Liver (tissue), 3 donors: ENCODE measurements around the gene NFIA.

ENCODE experiments used
- GABPA ChIP-seq, 2 donors: IDR thresholded peaks in 1 of 2; conservative IDR thresholded peaks in 1 of 2; 2 replicates each; pipeline ENCODE4 v1.6.1; 2016; ENCODE audit warnings: antibody characterized with exemption in 2 of 2, mild to moderate bottlenecking in 1 of 2, moderate library complexity in 1 of 2
- JUND ChIP-seq, 2 donors: IDR thresholded peaks; 2 replicates each; pipeline ENCODE4 v1.6.1; 2016; ENCODE audit warnings: antibody characterized with exemption in 2 of 2
- RAD21 ChIP-seq, 2 donors: IDR thresholded peaks; 2 replicates each; pipeline ENCODE4 v1.6.1; 2016; ENCODE audit warnings: antibody characterized with exemption in 2 of 2, mild to moderate bottlenecking in 2 of 2
- RXRA ChIP-seq, 2 donors: IDR thresholded peaks; 2 replicates each; pipeline ENCODE4 v1.6.1; 2017 to 2018; ENCODE audit warnings: antibody characterized with exemption in 2 of 2, mild to moderate bottlenecking in 1 of 2
- SP1 ChIP-seq: IDR thresholded peaks from 2 replicates; pipeline ENCODE4 v1.6.1; 2018; ENCODE audit warnings: antibody characterized with exemption, mild to moderate bottlenecking
- TAF1 ChIP-seq: conservative IDR thresholded peaks from 2 replicates; pipeline ENCODE4 v1.6.1; 2016; ENCODE audit warnings: antibody characterized with exemption, mild to moderate bottlenecking
- YY1 ChIP-seq: IDR thresholded peaks from 2 replicates; pipeline ENCODE4 v1.6.1; 2016; ENCODE audit warnings: antibody characterized with exemption, mild to moderate bottlenecking
- TF ChIP-seq, protein P1 (sequence below): fragments of 150-350 bp; IDR thresholded peaks from 2 replicates; pipeline ENCODE4 v1.5.1; 2017; ENCODE audit warnings: improper control_type of control experiment, low read depth, low read length; ENCODE audit not compliant: missing input control
- TF ChIP-seq, protein P2 (sequence below): IDR thresholded peaks from 2 replicates; pipeline ENCODE4 v1.6.1; 2016; ENCODE audit warnings: antibody characterized with exemption
- TF ChIP-seq, protein P3 (sequence below): IDR thresholded peaks from 2 replicates; pipeline ENCODE4 v1.6.1; 2016; ENCODE audit warnings: antibody characterized with exemption
- TF ChIP-seq, protein P4 (sequence below): IDR thresholded peaks from 2 replicates; pipeline ENCODE4 v1.6.1; 2016; ENCODE audit warnings: antibody characterized with exemption, mild to moderate bottlenecking
- donor health status: healthy.
- donor health status: healthy.

DNA sequence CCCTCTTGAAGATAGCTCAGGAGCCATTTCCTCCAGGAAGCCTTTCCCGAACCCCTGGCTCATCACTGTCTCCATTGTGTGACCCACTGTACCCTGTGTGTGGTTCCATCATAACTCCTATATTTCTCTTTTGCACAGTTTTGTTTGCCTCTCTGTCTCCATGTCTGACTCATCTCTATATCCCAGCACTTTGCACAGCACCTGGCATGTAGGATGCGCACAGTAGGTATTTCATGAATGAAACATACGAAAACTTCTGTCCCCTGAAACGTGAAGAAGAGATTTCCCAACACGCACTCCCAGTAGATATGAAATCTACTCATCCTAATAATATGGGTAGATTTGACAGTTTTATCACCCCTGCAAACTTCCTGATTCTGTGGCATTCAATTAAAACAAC is 275.2 kb downstream of the NFIA start:
- TF ChIP-seq TAF1 (no peak), JUND (IDR thresholded peaks at IDR 0.05) (no peak), RAD21 (IDR thresholded peaks at IDR 0.05) (no peak), SP1 (no peak), YY1 (no peak), RXRA (IDR thresholded peaks at IDR 0.05) (no peak), GABPA (IDR thresholded peaks at IDR 0.05 in 1 of 2, conservative IDR thresholded peaks at IDR 0.05 in 1 of 2) (no peak)
- TF ChIP-seq, protein P1, sequence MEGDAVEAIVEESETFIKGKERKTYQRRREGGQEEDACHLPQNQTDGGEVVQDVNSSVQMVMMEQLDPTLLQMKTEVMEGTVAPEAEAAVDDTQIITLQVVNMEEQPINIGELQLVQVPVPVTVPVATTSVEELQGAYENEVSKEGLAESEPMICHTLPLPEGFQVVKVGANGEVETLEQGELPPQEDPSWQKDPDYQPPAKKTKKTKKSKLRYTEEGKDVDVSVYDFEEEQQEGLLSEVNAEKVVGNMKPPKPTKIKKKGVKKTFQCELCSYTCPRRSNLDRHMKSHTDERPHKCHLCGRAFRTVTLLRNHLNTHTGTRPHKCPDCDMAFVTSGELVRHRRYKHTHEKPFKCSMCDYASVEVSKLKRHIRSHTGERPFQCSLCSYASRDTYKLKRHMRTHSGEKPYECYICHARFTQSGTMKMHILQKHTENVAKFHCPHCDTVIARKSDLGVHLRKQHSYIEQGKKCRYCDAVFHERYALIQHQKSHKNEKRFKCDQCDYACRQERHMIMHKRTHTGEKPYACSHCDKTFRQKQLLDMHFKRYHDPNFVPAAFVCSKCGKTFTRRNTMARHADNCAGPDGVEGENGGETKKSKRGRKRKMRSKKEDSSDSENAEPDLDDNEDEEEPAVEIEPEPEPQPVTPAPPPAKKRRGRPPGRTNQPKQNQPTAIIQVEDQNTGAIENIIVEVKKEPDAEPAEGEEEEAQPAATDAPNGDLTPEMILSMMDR: no peak
- TF ChIP-seq, protein P2, sequence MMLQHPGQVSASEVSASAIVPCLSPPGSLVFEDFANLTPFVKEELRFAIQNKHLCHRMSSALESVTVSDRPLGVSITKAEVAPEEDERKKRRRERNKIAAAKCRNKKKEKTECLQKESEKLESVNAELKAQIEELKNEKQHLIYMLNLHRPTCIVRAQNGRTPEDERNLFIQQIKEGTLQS: no peak
- TF ChIP-seq, protein P3, sequence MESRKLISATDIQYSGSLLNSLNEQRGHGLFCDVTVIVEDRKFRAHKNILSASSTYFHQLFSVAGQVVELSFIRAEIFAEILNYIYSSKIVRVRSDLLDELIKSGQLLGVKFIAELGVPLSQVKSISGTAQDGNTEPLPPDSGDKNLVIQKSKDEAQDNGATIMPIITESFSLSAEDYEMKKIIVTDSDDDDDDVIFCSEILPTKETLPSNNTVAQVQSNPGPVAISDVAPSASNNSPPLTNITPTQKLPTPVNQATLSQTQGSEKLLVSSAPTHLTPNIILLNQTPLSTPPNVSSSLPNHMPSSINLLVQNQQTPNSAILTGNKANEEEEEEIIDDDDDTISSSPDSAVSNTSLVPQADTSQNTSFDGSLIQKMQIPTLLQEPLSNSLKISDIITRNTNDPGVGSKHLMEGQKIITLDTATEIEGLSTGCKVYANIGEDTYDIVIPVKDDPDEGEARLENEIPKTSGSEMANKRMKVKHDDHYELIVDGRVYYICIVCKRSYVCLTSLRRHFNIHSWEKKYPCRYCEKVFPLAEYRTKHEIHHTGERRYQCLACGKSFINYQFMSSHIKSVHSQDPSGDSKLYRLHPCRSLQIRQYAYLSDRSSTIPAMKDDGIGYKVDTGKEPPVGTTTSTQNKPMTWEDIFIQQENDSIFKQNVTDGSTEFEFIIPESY: no peak
- TF ChIP-seq, protein P4, sequence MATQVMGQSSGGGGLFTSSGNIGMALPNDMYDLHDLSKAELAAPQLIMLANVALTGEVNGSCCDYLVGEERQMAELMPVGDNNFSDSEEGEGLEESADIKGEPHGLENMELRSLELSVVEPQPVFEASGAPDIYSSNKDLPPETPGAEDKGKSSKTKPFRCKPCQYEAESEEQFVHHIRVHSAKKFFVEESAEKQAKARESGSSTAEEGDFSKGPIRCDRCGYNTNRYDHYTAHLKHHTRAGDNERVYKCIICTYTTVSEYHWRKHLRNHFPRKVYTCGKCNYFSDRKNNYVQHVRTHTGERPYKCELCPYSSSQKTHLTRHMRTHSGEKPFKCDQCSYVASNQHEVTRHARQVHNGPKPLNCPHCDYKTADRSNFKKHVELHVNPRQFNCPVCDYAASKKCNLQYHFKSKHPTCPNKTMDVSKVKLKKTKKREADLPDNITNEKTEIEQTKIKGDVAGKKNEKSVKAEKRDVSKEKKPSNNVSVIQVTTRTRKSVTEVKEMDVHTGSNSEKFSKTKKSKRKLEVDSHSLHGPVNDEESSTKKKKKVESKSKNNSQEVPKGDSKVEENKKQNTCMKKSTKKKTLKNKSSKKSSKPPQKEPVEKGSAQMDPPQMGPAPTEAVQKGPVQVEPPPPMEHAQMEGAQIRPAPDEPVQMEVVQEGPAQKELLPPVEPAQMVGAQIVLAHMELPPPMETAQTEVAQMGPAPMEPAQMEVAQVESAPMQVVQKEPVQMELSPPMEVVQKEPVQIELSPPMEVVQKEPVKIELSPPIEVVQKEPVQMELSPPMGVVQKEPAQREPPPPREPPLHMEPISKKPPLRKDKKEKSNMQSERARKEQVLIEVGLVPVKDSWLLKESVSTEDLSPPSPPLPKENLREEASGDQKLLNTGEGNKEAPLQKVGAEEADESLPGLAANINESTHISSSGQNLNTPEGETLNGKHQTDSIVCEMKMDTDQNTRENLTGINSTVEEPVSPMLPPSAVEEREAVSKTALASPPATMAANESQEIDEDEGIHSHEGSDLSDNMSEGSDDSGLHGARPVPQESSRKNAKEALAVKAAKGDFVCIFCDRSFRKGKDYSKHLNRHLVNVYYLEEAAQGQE: no peak
